Body of pancreas (tissue), 4 donors: ENCODE results near the gene SMIM44. TPM values are rescaled to one million over a fixed set of nuclear protein-coding genes. Genes with fewer than 3 reads are reported as not detected.
A peak's percentile ranks its signal among the peaks of the same experiment; 100 is the strongest.

ENCODE experiments used
- ATAC-seq: fragments of 150-250 bp; one replicate; pipeline ENCODE4 v1.9.1; 2016
- DNase-seq, 4 donors: peaks; one replicate each; pipeline ENCODE4 v3.0.0-alpha.2; 2019
- H3K27ac ChIP-seq, 4 donors: fragments of 200-600 bp; sonication (generic); 1 replicate in 3 of 4; 2 replicates in 1 of 4; pipeline versions ENCODE4 v1.5.1 to v1.6.1; 2016 to 2019; ENCODE audit warnings: mild to moderate bottlenecking in 1 of 4, mixed read lengths in 1 of 4, moderate library complexity in 1 of 4
- H3K27me3 ChIP-seq, 2 donors: fragments of 200-600 bp; sonication (generic); one replicate each; pipeline ENCODE4 v1.6.0; 2016; ENCODE audit warnings: mild to moderate bottlenecking in 1 of 2
- H3K36me3 ChIP-seq, 2 donors: fragments of 200-600 bp; sonication (generic); replicated peaks in 1 of 2; 2 replicates each; pipeline ENCODE4 v1.5.1; 2016; ENCODE audit warnings: low read depth in 2 of 2; ENCODE audit not compliant: insufficient read depth in 1 of 2
- H3K4me1 ChIP-seq: fragments of 200-600 bp; sonication (generic); one replicate; pipeline ENCODE4 v1.6.0; 2016
- H3K4me3 ChIP-seq, 2 donors: fragments of 200-600 bp; sonication (generic); 1 replicate in 1 of 2; 2 replicates in 1 of 2; pipeline ENCODE4 v1.5.1; 2016 to 2019
- H3K9me3 ChIP-seq, 3 donors: fragments of 200-600 bp; sonication (generic); 1 replicate in 2 of 3; 2 replicates in 1 of 3; pipeline ENCODE4 v1.5.1; 2016
- POLR2A ChIP-seq, 3 donors: fragments of 450-650 bp; IDR thresholded peaks; one replicate each; pipeline ENCODE4 v1.6.1; 2016; ENCODE audit warnings: antibody characterized with exemption in 3 of 3, mild to moderate bottlenecking in 2 of 3
- WGBS, 2 donors: methylation state at CpG; one replicate each; pipeline ENCODE4 v1.1.5; 2017; 5-methylcytosine and 5-hydroxymethylcytosine counted together
- intact Hi-C: fragments of 100-400 bp; cut with DNase I; formaldehyde crosslinking; loops from one replicate; pipeline ENCODE4 v1.15.1; 2023
- total RNA-seq, 2 donors: library from RNA; depleted of rRNA; stranded (reverse); fragments of >200 nt; gene quantifications; one replicate each; pipeline ENCODE4 v1.1.0, GENCODE V29; 2016
- TF ChIP-seq, protein P1 (sequence below), 7 experiments: fragments of 450-650 bp in 4 of 7; fragments of 200-600 bp in 3 of 7; sonication (generic) in 3 of 7; IDR thresholded peaks; one replicate each; pipeline ENCODE4 v1.5.1; 2016 to 2019; ENCODE audit warnings: antibody characterized with exemption in 7 of 7

Gene SMIM44
- total RNA-seq, 2 donors from 2014 or later = not detected

GRCh38 chr19:3517638-3518037 lies 34.4 kb upstream of the SMIM44 start:
- Histone ChIP-seq H3K4me1 (peaks cover 38% of the 10 kb centered on the region), H3K36me3 (no peaks in the 10 kb centered on the region), H3K9me3 (no peaks in the 10 kb centered on the region), H3K27me3 (no peaks in the 10 kb centered on the region), H3K4me3 (no peak overlapping the region), H3K27ac (no peak overlapping the region)
- 79 to 84% methylated on average over 2 of the region's 2 CpGs for WGBS, 2 donors
- no peak for TF ChIP-seq POLR2A (IDR thresholded peaks at IDR 0.05)
- TF ChIP-seq, protein P1, sequence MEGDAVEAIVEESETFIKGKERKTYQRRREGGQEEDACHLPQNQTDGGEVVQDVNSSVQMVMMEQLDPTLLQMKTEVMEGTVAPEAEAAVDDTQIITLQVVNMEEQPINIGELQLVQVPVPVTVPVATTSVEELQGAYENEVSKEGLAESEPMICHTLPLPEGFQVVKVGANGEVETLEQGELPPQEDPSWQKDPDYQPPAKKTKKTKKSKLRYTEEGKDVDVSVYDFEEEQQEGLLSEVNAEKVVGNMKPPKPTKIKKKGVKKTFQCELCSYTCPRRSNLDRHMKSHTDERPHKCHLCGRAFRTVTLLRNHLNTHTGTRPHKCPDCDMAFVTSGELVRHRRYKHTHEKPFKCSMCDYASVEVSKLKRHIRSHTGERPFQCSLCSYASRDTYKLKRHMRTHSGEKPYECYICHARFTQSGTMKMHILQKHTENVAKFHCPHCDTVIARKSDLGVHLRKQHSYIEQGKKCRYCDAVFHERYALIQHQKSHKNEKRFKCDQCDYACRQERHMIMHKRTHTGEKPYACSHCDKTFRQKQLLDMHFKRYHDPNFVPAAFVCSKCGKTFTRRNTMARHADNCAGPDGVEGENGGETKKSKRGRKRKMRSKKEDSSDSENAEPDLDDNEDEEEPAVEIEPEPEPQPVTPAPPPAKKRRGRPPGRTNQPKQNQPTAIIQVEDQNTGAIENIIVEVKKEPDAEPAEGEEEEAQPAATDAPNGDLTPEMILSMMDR (IDR thresholded peaks at IDR 0.05) = no peak
- ATAC-seq (no peak), DNase-seq (no peak)
- intact Hi-C loops = no loop called here

DNA sequence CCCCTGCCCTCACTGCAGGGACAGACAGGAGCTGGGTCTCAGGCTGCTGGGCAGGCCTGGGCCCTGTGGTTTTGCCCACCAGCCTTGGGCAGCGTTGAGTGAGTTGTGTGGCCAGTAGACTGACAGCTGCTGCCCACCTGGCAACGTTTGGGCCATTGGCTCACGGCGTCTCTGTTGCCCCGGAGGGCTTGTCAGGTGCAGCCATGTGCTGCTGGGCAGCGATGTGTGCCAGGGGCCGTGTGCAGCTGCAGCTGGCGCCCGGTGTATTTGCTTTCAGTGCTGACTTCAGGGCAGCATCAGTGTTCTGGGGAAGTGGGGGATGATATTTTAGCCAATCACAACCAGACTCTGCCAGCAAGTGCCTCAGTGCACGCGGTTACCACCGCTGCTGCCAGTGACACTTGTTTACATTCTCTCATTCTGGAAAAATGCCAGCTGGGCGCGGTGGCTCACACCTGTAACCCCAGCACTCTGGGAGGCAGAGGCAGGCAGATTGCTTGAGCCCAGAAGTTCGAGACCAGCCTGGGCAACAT lies 33.5 kb upstream of the SMIM44 start:
- intact Hi-C loops = no loop called here
- Histone ChIP-seq H3K27me3 (no peaks in the 10 kb centered on the region), H3K36me3 (no peaks in the 10 kb centered on the region), H3K4me1 (peaks cover 40% of the 10 kb centered on the region), H3K4me3 (no peak overlapping the region), H3K9me3 (no peaks in the 10 kb centered on the region), H3K27ac (peak overlapping the region in 1 of 4 donors; percentile 14)
- DNase-seq = peak; percentile 46 to 66 (median 62)
- TF ChIP-seq POLR2A (IDR thresholded peaks at IDR 0.05) = no peak
- TF ChIP-seq, protein P1 (IDR thresholded peaks at IDR 0.05) = no peak
- peak; percentile 28 for ATAC-seq
- 31 to 33% methylated on average over 2 to 15 of the region's 15 CpGs for WGBS, 2 donors

GRCh38 chr19:3515891-3516422 lies 32.7 kb upstream of the SMIM44 start:
- ATAC-seq = no peak
- Histone ChIP-seq H3K9me3 (no peaks in the 10 kb centered on the region), H3K36me3 (no peaks in the 10 kb centered on the region), H3K27me3 (no peaks in the 10 kb centered on the region), H3K27ac (no peak overlapping the region), H3K4me3 (no peak overlapping the region), H3K4me1 (peaks cover 40% of the 10 kb centered on the region)
- no peak for DNase-seq
- 78 to 84% methylated on average over 15 of the region's 15 CpGs for WGBS, 2 donors
- TF ChIP-seq, protein P1 (IDR thresholded peaks at IDR 0.05) = no peak
- no peak for TF ChIP-seq POLR2A (IDR thresholded peaks at IDR 0.05)
- intact Hi-C loops = no loop called here

DNA sequence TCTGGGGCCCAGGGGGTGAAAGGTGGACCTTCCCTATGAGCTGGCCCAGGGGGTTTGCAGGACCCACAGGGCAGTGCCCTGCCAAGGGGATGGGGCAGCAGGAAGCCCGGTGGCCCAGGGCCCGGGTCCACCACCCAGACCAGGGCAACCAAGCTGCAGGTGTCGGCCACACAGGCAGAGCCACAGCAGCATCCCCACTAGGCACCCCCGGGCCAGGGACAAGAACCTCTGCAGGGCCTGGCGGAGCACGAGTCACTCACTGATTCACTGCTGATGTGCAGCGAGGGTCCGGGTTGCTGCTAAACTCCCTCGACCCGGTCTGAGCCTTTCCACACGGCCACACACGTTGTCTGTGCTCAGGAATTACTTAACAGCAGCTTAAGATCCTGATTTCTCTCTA lies 31.7 kb upstream of the SMIM44 start:
- no peaks in the 10 kb centered on the region for H3K27me3 ChIP-seq
- no peaks in the 10 kb centered on the region for H3K36me3 ChIP-seq
- intact Hi-C loops = no loop called here
- TF ChIP-seq, protein P1 (IDR thresholded peaks at IDR 0.05) = no peak
- TF ChIP-seq POLR2A (IDR thresholded peaks at IDR 0.05) = no peak
- ATAC-seq = no peak
- WGBS, 2 donors = 84 to 88% methylated on average over 3 to 9 of the region's 12 CpGs
- no peak overlapping the region for H3K27ac ChIP-seq
- DNase-seq = no peak
- peaks cover 40% of the 10 kb centered on the region for H3K4me1 ChIP-seq
- H3K9me3 ChIP-seq = no peaks in the 10 kb centered on the region
- no peak overlapping the region for H3K4me3 ChIP-seq
